ENCODE results near the gene SLC6A18.

- TF ChIP-seq CTCF (conservative IDR thresholded peaks at IDR 0.05; ENCODE audit: low read depth, low read length): no peak
- TF ChIP-seq CEBPB (IDR thresholded peaks at IDR 0.05; ENCODE audit: low read depth, low read length): no peak
These were observed 18.4 kb upstream of the SLC6A18 start for GRCh38 chr5:1206521-1207412.
